ENCODE data around the gene ACTRT1.

The ACTRT1 gene

DNA sequence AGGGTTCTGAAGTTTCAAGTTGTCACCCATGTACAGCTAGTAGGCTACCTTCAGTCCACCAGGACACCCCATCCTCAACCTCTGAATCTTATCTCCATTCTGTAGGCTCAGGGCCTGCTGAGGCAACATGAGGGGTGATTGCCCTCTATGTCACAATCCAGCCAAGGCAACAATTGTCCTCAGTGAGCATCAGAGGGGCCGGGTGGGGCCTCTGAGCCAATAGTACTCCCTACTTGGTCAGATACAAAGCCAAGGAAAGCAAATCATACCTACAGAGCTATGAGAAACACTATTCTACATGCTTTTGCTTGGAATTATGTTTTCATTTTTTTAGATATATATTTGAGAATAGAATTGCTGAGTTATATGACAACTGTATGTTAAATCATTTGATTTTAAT, at the start of gene ACTRT1:
TSS of gene ACTRT1 (minus strand) at position 101 of the 400 bp plus-strand sequence. CDS start 197 bp downstream, outside the sequence.
- no peak for DNase-seq

DNA sequence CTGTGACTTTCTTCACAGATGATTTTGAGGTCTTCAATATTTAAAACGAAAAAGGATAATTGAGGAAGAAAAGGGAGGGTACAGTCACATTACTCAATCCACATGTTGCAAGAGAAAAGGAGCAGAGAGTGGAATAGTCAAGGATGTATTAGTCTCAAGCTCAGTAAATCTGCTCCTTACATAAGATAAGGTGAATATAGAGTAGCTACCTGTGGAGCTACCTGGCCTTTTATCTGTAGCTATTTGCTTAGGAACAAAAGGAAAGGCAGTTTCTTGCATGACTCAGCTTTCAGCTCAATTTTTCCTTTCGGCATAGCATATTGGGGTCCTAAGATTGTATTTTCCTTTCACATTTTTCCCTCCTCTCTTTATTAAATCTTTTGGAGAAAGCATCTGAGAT, 26.3 kb upstream of the ACTRT1 start:
- no peak for DNase-seq

DNA sequence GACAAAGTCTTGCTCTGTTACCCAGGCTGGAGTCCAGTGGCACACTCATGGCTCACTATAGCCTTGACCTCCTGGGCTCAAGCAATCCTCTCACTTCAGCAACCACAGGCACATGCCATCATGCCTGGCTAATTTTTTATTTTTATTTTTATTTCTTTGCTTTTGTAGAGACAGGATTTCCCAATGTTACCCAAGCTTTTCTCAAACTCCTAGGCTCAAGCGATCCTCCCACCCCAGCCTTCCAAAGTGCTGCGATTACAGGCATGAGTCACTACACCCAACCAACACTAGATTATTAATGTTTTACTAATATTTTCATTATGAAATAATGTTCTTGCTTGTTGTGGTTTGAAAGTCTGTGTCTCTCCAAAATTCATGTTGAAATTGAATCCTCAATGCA, 5.2 kb upstream of the ACTRT1 start:
- DNase-seq = no peak

DNA sequence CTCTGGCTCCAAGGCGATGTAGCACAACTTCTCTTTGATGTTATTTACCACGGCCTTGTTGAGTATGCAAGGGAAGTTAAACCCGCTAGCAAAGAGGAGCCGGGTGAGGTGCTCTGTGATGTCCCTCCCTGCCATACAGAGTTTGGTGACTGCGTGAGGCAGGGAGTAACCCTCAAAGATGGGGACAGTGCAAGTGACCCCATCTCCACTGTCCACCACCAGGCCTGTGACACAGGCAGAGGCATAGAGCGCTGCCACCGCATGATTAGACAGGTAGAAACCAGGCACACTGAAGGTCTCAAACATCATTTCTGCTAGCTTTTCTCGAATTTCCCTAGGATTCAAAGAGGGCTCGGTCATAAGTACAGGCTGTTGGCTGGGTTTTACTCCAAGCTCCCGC, 677 bp downstream of the ACTRT1 start:
- no peak for DNase-seq

DNA sequence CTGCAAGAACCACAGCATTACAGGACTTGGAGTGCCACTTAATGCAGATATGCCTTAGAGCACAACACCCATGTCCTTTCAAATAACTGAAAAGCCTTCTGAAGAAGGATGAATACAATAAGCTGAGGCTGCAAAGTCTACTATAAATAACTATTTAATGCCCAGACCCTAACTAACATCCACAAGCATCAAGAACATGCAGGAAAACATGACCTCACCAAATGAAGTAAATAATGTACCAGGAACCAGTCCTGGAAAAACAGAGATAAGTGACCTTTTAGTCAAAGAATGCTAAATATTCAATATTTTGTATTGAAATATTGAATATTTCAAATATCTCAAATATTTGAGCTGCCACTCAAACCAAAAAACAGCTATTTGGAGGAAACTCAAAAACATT, 16.9 kb downstream of the ACTRT1 start:
- DNase-seq = no peak

DNA sequence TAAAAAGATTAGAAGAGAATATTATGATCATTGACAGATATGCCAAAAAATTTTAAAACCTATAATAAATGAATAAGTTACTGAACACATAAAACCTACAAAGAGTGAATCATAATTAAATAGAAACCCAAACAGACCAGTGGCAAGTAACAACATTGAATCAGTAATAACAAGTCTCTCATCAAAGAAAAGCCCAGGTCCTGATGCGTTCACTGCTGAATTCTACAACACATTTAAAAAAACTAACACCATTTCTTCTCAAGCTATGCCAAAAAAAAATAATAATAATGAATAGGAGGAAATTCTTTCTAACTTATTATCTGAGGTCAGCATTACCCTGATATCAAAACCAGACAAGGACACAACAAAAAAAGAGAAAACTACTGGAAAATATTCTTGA, 30.6 kb downstream of the ACTRT1 start:
- DNase-seq = no peak

DNA sequence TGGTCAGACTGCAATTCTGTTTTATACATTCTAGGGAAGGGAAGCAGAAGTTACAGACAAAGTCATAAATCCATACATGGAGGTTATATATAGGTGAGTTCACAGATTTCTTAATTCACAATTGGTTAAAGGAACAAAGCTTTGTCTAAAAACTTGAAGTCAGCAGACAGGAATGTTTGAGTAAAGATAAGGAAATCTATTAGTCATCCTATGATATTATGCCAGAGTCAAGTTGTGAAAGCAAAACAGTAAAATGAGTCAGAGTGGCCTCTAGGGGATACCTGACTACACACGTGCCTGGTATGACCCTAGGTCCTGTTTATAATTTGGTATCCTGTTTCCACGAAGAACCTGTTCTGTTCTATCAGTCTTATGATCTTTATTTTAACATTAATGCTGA, 31.5 kb downstream of the ACTRT1 start:
- DNase-seq = no peak

DNA sequence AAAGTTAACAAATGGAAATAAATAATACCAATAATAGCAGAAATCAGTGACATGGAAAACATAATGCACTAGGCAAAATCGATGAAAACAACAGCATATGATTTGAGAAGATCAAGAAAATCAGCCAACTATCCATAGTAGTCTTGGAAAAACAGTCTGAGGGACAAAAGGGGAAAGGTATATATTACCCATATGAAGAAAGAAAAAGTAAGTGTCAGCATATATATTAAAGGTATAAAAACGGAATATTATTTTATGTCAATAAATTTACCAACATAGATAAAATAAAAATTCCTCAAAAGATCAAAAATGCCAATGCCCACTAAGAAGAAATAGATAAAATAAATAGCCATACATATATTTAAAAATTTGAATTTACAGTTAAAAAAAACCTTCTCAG, 33.0 kb downstream of the ACTRT1 start:
- no peak for DNase-seq

DNA sequence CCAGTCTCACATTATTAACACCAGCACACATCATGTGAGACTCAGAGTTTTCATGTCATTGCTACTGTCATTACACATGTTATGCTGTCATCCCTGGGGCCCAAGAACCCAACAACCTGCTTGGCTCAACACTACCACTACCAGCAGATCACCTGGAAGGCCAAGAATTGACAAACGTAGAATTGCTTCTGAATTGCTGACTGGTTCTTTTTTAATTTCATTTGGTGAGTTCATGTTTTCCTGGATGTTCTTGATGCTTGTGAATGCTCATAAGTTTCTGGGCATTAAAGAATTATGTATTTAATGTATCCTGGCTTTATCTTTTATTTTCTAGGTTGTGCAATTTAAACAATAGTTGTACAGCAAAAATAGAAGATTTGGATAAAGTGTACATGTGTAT, 40.2 kb downstream of the ACTRT1 start:
- DNase-seq = no peak

DNA sequence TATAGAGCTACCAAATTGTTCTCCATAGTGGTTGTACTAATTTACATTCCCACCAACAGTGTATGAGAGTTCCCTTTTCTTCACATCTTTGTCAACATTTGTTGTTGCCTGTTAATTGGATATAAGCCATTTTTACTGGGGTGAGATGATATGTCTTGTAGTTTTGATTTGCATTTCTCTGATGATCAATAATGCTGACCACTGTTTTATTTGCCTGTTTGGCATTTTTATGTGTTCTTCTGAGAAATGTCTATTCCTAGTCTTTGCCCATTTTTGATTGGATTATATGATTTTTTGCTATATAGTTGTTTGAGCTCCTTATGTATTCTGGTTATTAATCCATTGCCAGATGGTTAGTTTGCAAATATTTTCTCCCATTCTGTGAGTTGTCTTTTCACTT, 44.3 kb downstream of the ACTRT1 start:
- DNase-seq = no peak
